CD14-positive monocyte (primary cell): Measurements from ENCODE around the gene FAM20C. TPM values are rescaled to one million over a fixed set of nuclear protein-coding genes. Genes with fewer than 3 reads are reported as not detected.

Experiments
- DNase-seq, 3 donors: peaks; one replicate each; pipeline ENCODE4 v3.0.0-alpha.2; 2011 to 2022
- H2AFZ ChIP-seq: 2 replicates; pipeline ENCODE4 v1.6.0; 2012; ENCODE audit warnings: mild to moderate bottlenecking, low read depth, low read length, inconsistent platforms; ENCODE audit not compliant: insufficient read depth, poor library complexity, severe bottlenecking
- H3K27ac ChIP-seq, 2 donors: 1 replicate in 1 of 2; 2 replicates in 1 of 2; pipeline ENCODE4 v1.5.1; 2012 to 2013; ENCODE audit warnings: low read length in 2 of 2, control low read depth in 1 of 2, inconsistent platforms in 1 of 2, low read depth in 1 of 2, mild to moderate bottlenecking in 1 of 2
- H3K27me3 ChIP-seq, 2 donors: one replicate each; pipeline versions ENCODE4 v1.6.0 to v1.6.1; 2011 to 2013; ENCODE audit warnings: low read length in 2 of 2; ENCODE audit not compliant: control insufficient read depth in 2 of 2, insufficient read depth in 2 of 2
- H3K36me3 ChIP-seq, 2 donors: replicated peaks in 1 of 2; 1 replicate in 1 of 2; 2 replicates in 1 of 2; pipeline versions ENCODE4 v1.5.1 to v1.6.1; 2012 to 2013; ENCODE audit warnings: low read length in 2 of 2, control low read depth in 1 of 2, inconsistent platforms in 1 of 2, mild to moderate bottlenecking in 1 of 2; ENCODE audit not compliant: insufficient read depth in 2 of 2, control insufficient read depth in 1 of 2
- H3K4me1 ChIP-seq, 2 donors: 1 replicate in 1 of 2; 2 replicates in 1 of 2; pipeline versions ENCODE4 v1.5.1 to v1.6.1; 2012 to 2013; ENCODE audit warnings: low read length in 2 of 2, control low read depth in 1 of 2, inconsistent platforms in 1 of 2, mild to moderate bottlenecking in 1 of 2, moderate library complexity in 1 of 2; ENCODE audit not compliant: insufficient read depth in 2 of 2, control insufficient read depth in 1 of 2
- H3K4me2 ChIP-seq: replicated peaks from 2 replicates; pipeline ENCODE3; 2012; ENCODE audit warnings: low read length, moderate library complexity, mild to moderate bottlenecking; ENCODE audit not compliant: poor library complexity, severe bottlenecking; ENCODE audit errors: extremely low read depth
- H3K4me3 ChIP-seq, 3 experiments: fragments of 200-600 bp in 1 of 3; sonication (generic) in 1 of 3; replicated peaks in 1 of 3; 1 replicate in 2 of 3; 2 replicates in 1 of 3; pipeline ENCODE4 v1.5.1; 2011 to 2013; ENCODE audit warnings: low read length in 3 of 3, mild to moderate bottlenecking in 3 of 3, control low read depth in 2 of 3, low read depth in 2 of 3, inconsistent platforms in 1 of 3, moderate library complexity in 1 of 3
- H3K79me2 ChIP-seq: 2 replicates; pipeline ENCODE4 v1.6.0; 2012; ENCODE audit warnings: mild to moderate bottlenecking, control low read depth, inconsistent platforms, low read length, moderate library complexity; ENCODE audit not compliant: insufficient read depth
- H3K9ac ChIP-seq: 2 replicates; pipeline ENCODE4 v1.6.0; 2017; ENCODE audit warnings: low read length, mild to moderate bottlenecking; ENCODE audit not compliant: insufficient read depth, poor library complexity, severe bottlenecking
- H3K9me3 ChIP-seq, 2 donors: replicated peaks in 1 of 2; 1 replicate in 1 of 2; 2 replicates in 1 of 2; pipeline versions ENCODE4 v1.5.1 to v1.6.1; 2012 to 2013; ENCODE audit warnings: low read length in 2 of 2, control low read depth in 1 of 2; ENCODE audit not compliant: control insufficient read depth in 1 of 2, insufficient read depth in 1 of 2
- H4K20me1 ChIP-seq: 2 replicates; pipeline ENCODE4 v1.6.0; 2012; ENCODE audit warnings: mild to moderate bottlenecking, low read length, control low read depth, moderate library complexity; ENCODE audit not compliant: insufficient read depth
- H3K27ac Mint-ChIP-seq, 7 donors: one replicate each; pipeline ENCODE4 v1.8.0; 2020; ENCODE audit warnings: mild to moderate bottlenecking in 7 of 7, mixed read lengths in 7 of 7, moderate library complexity in 6 of 7, inconsistent platforms in 2 of 7
- H3K27me3 Mint-ChIP-seq, 3 donors: one replicate each; pipeline ENCODE4 v1.8.0; 2021 to 2022; ENCODE audit warnings: low read depth in 3 of 3, mild to moderate bottlenecking in 3 of 3, mixed read lengths in 3 of 3, moderate library complexity in 3 of 3, inconsistent platforms in 1 of 3
- H3K36me3 Mint-ChIP-seq, 2 donors: one replicate each; pipeline ENCODE4 v1.8.0; 2020; ENCODE audit warnings: mixed read lengths in 2 of 2, inconsistent platforms in 1 of 2, mild to moderate bottlenecking in 1 of 2
- H3K4me1 Mint-ChIP-seq: one replicate; pipeline ENCODE4 v1.8.0; 2020; ENCODE audit warnings: mild to moderate bottlenecking, mixed read lengths
- H3K4me3 Mint-ChIP-seq, 2 donors: one replicate each; pipeline ENCODE4 v1.8.0; 2020; ENCODE audit warnings: mild to moderate bottlenecking in 2 of 2, mixed read lengths in 2 of 2, moderate library complexity in 1 of 2
- H3K9me3 Mint-ChIP-seq, 7 donors: one replicate each; pipeline ENCODE4 v1.8.0; 2020 to 2022; ENCODE audit warnings: mixed read lengths in 7 of 7, mild to moderate bottlenecking in 6 of 7, moderate library complexity in 6 of 7, inconsistent platforms in 2 of 7
- WGBS: methylation state at CpG from one replicate; pipeline ENCODE4 v1.1.5; 2013; ENCODE audit warnings: missing lambda C conversion rate; ENCODE audit not compliant: insufficient coverage; 5-methylcytosine and 5-hydroxymethylcytosine counted together
- intact Hi-C, 2 donors: fragments of 100-400 bp; cut with micrococcal nuclease; formaldehyde crosslinking; loops; one replicate each; pipeline versions ENCODE4 v1.15.0 to v1.15.1; 2023
- polyA plus RNA-seq, 3 donors: library from polyadenylated mRNA; depleted of rRNA in 1 of 3; unstranded in 2 of 3; stranded (reverse) in 1 of 3; fragments of 300-500 nt in 2 of 3; fragments of >200 nt in 1 of 3; fragmentation: Illumina TruSeq in 2 of 3; gene quantifications; 1 replicate in 2 of 3; 2 replicates in 1 of 3; pipeline ENCODE4 v1.2.3, GENCODE V29; 2012 to 2021
- TF ChIP-seq, protein P1 (sequence below): fragments of 200-600 bp; IDR thresholded peaks from one replicate; pipeline ENCODE4 v1.8.0; 2022; ENCODE audit warnings: antibody characterized with exemption, mild to moderate bottlenecking

The FAM20C gene
- polyA plus RNA-seq, 3 donors: 1.2 to 32.2 (median 1.5) TPM

DNA sequence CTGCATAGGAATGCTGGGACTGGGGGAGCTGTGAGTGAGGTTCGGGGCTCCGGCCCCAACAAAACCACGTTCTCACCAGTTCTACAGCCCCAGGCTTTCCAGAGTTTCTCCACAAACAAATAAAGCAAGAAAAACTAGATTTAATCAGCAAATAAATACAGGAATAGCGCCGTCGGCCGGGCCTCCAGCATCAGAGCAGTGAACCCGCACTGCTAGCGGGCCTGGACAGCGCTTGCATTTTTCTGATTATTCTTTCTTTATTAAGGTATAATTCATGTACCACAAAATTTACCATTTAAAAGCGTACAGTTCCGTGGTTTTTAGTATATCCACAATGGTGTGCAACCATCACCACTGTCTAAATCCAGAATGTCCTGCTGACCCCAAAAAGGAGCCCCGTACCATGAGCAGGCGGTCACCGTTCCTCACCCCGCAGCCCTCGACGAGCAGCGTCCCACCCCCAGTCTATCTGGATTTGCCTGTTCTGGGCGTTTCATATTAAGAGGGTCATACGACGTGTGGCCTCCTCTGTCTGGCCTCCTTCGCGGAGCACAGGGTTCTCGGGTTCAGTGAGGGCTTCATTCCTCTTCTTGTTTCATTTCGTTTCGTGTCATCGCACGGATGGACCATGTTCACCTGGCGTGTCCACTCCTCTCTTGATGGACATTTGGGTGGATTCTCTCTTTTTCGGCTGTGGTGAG is 62.1 kb downstream of the FAM20C start:
- Histone ChIP-seq H3K9me3 (peaks cover 53 to 65% of the 10 kb centered on the region in 2 donors), H3K36me3 (peaks cover 57 to 100% of the 10 kb centered on the region in 2 donors), H4K20me1 (no peaks in the 10 kb centered on the region), H3K4me2 (no peak overlapping the region), H3K4me1 (no peaks in the 10 kb centered on the region), H3K9ac (no peak overlapping the region), H3K79me2 (no peaks in the 10 kb centered on the region), H3K27me3 (no peaks in the 10 kb centered on the region), H3K27ac (no peak overlapping the region), H2AFZ (no peak overlapping the region), H3K4me3 (no peak overlapping the region)
- Mint-ChIP-seq H3K27me3 (peaks cover 0 to 3% (median 0%) of the 10 kb centered on the region in 3 donors), H3K27ac (peak overlapping the region in 1 of 7 donors; percentile 28), H3K4me1 (no peaks in the 10 kb centered on the region), H3K4me3 (no peak overlapping the region), H3K36me3 (peaks cover 67 to 91% of the 10 kb centered on the region in 2 donors), H3K9me3 (peaks cover 26 to 66% (median 57%) of the 10 kb centered on the region in 7 donors)
- no peak for DNase-seq
- 100% methylated on average over 14 of the region's 31 CpGs for WGBS
- intact Hi-C loops: no loop called here
- TF ChIP-seq, protein P1, sequence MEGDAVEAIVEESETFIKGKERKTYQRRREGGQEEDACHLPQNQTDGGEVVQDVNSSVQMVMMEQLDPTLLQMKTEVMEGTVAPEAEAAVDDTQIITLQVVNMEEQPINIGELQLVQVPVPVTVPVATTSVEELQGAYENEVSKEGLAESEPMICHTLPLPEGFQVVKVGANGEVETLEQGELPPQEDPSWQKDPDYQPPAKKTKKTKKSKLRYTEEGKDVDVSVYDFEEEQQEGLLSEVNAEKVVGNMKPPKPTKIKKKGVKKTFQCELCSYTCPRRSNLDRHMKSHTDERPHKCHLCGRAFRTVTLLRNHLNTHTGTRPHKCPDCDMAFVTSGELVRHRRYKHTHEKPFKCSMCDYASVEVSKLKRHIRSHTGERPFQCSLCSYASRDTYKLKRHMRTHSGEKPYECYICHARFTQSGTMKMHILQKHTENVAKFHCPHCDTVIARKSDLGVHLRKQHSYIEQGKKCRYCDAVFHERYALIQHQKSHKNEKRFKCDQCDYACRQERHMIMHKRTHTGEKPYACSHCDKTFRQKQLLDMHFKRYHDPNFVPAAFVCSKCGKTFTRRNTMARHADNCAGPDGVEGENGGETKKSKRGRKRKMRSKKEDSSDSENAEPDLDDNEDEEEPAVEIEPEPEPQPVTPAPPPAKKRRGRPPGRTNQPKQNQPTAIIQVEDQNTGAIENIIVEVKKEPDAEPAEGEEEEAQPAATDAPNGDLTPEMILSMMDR: no peak

DNA sequence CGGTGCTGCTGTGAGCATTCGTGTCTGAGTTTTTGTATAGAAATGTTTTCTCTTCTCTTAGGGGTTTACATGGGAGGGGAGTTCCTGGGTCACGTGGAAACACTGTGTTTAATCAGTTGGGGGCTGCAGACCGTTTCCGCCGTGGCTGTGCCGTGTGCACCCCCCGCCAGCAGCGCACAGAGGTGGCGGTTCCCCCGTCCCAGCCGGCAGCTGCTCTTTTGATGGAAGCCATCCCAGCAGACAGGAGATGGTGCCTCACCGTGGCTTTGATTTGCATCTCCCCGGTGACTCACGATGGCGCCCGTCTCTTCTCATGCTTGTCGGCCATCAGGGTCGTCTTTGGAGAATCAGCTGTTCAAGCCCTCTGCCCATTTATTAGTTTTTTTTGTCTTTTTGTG is 62.7 kb downstream of the FAM20C start:
- Histone ChIP-seq H3K27me3 (no peaks in the 10 kb centered on the region), H3K4me2 (no peak overlapping the region), H3K4me1 (no peaks in the 10 kb centered on the region), H3K9ac (no peak overlapping the region), H3K36me3 (peaks cover 59 to 100% of the 10 kb centered on the region in 2 donors), H4K20me1 (no peaks in the 10 kb centered on the region), H2AFZ (no peak overlapping the region), H3K79me2 (no peaks in the 10 kb centered on the region), H3K4me3 (no peak overlapping the region), H3K27ac (no peak overlapping the region), H3K9me3 (peaks cover 58 to 70% of the 10 kb centered on the region in 2 donors)
- TF ChIP-seq, protein P1: no peak
- Mint-ChIP-seq H3K27ac (peak overlapping the region in 1 of 7 donors; percentile 28), H3K27me3 (peaks cover 0 to 3% (median 0%) of the 10 kb centered on the region in 3 donors), H3K36me3 (peaks cover 68 to 91% of the 10 kb centered on the region in 2 donors), H3K4me3 (no peak overlapping the region), H3K9me3 (peaks cover 32 to 69% (median 61%) of the 10 kb centered on the region in 7 donors), H3K4me1 (no peaks in the 10 kb centered on the region)
- WGBS: 98% methylated on average over 13 of the region's 19 CpGs
- no peak for DNase-seq
- intact Hi-C loops: no loop called here
